EH (cell line): ENCODE measurements around the gene NPIPA1.
"Not testable (repeated sequence)": the region's sequence is repeated elsewhere in the genome, so short reads cannot be mapped to it uniquely, and the experiment has no call there.

Source experiments
- DNase-seq: peaks from one replicate; pipeline ENCODE4 v3.0.0-alpha.2; 2015; ENCODE audit warnings: low read depth

The NPIPA1 gene

GRCh38 chr16:14937143-14937542, at the start of gene NPIPA1:
NPIPA1 (plus strand) TSS chr16:14937443; CDS start chr16:14937443, 0 bp downstream.
- not testable (repeated sequence) for DNase-seq

- DNase-seq: not testable (repeated sequence)
Observed at GRCh38 chr16:14892111-14892510, 45.1 kb upstream of the NPIPA1 start.

GRCh38 chr16:14895382-14895781, 41.9 kb upstream of the NPIPA1 start:
- DNase-seq: not testable (repeated sequence)

- not testable (repeated sequence) for DNase-seq
Observed at GRCh38 chr16:14896023-14896422, 41.2 kb upstream of the NPIPA1 start.

- DNase-seq: not testable (repeated sequence)
Observed at GRCh38 chr16:14897006-14897664, 40.1 kb upstream of the NPIPA1 start.

GRCh38 chr16:14898162-14898561, 39.1 kb upstream of the NPIPA1 start:
- not testable (repeated sequence) for DNase-seq

GRCh38 chr16:14903191-14903957, 33.9 kb upstream of the NPIPA1 start:
- DNase-seq: peak; percentile 31

GRCh38 chr16:14909744-14910143, 27.5 kb upstream of the NPIPA1 start:
- DNase-seq: not testable (repeated sequence)

GRCh38 chr16:14910833-14911629, 26.2 kb upstream of the NPIPA1 start:
- not testable (repeated sequence) for DNase-seq

- not testable (repeated sequence) for DNase-seq
Observed at GRCh38 chr16:14911954-14912353, 25.3 kb upstream of the NPIPA1 start.

- not testable (repeated sequence) for DNase-seq
Observed at GRCh38 chr16:14912588-14912987, 24.7 kb upstream of the NPIPA1 start.

GRCh38 chr16:14918504-14918903, 18.7 kb upstream of the NPIPA1 start:
- DNase-seq: not testable (repeated sequence)

- not testable (repeated sequence) for DNase-seq
Observed at GRCh38 chr16:14919837-14920600, 17.2 kb upstream of the NPIPA1 start.

GRCh38 chr16:14922285-14922684, 15.0 kb upstream of the NPIPA1 start:
- DNase-seq: not testable (repeated sequence)

GRCh38 chr16:14922968-14923367, 14.3 kb upstream of the NPIPA1 start:
- not testable (repeated sequence) for DNase-seq

- DNase-seq: not testable (repeated sequence)
Observed at GRCh38 chr16:14923394-14924088, 13.7 kb upstream of the NPIPA1 start.

GRCh38 chr16:14924359-14924758, 12.9 kb upstream of the NPIPA1 start:
- not testable (repeated sequence) for DNase-seq

- not testable (repeated sequence) for DNase-seq
Observed at GRCh38 chr16:14924982-14925381, 12.3 kb upstream of the NPIPA1 start.

GRCh38 chr16:14928064-14928714, 9.1 kb upstream of the NPIPA1 start:
- peak; percentile 6 for DNase-seq

GRCh38 chr16:14929176-14929575, 8.1 kb upstream of the NPIPA1 start:
- not testable (repeated sequence) for DNase-seq
